HG02623 (cell line): ENCODE measurements around the gene THOC2.
"Not testable (repeated sequence)": the region's sequence is repeated elsewhere in the genome, so short reads cannot be mapped to it uniquely, and the experiment has no call there.

Experiments
- ATAC-seq: cut with Tn5 transposase; IDR thresholded peaks from one replicate; pipeline ENCODE4 v1.9.1; 2021; ENCODE audit warnings: moderate library complexity; ENCODE audit not compliant: unreplicated experiment

The THOC2 gene

GRCh38 chrX:123679733-123680460 lies 53.0 kb downstream of the THOC2 start:
- not testable (repeated sequence) for ATAC-seq

- no peak for ATAC-seq
Measured at GRCh38 chrX:123675154-123675553, 57.7 kb downstream of the THOC2 start.

- ATAC-seq: no peak
Measured at GRCh38 chrX:123673813-123674212, 59.0 kb downstream of the THOC2 start.

DNA sequence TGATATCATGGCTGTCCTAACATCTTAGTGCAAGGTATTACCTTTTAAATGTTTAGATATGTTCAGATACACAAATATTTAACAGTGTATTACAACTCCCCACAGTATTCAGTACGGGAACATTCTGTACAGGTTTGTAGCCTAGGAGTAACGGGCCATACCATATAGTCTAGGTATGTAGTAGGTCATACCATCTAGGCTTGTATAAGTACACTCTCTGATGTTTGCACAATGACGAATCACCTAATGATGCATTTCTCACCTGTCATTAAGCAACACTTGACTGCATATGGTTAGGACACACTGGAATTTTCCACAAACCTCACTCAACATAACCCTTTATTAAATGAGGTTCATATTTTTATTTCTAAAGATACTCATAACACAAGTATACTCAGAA lies 67.7 kb downstream of the THOC2 start:
- no peak for ATAC-seq

GRCh38 chrX:123664467-123665167 lies 68.2 kb downstream of the THOC2 start:
- ATAC-seq: not testable (repeated sequence)

DNA sequence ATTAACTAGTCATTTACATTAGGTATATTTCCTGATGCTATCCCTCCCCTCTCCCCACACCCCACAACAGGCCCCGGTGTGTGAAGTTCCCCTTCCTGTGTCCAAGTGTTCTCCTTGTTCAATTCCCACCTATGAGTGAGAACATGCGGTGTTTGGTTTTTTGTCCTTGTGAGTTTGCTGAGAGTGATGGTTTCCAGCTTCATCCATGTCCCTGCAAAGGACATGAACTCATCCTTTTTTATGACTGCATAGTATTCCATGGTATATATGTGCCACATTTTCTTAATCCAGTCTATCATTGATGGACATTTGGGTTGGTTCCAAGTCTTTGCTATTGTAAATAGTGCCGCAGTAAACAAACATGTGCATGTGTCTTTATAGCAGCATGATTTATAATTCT lies 69.1 kb downstream of the THOC2 start:
- ATAC-seq: not testable (repeated sequence)

DNA sequence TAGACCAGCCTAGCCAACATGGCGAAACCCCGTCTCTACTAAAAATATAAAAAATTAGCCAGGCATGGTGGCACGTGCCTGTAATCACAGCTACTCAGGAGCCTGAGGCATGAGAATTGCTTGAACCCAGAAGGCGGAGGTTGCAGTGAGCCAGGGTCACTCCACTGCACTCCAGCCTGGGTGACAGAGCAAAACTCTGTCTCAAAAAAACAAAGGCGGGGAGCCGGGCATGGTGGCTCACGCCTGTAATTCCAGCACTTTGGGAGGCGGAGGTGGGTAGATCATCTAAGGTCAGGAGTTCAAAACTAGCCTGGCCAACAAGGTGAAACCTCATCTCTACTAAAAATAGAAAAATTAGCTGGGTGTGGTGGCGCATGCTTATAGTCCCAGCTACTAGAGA lies 76.3 kb downstream of the THOC2 start:
- ATAC-seq: not testable (repeated sequence)

GRCh38 chrX:123648811-123649181 lies 84.1 kb downstream of the THOC2 start:
- not testable (repeated sequence) for ATAC-seq

DNA sequence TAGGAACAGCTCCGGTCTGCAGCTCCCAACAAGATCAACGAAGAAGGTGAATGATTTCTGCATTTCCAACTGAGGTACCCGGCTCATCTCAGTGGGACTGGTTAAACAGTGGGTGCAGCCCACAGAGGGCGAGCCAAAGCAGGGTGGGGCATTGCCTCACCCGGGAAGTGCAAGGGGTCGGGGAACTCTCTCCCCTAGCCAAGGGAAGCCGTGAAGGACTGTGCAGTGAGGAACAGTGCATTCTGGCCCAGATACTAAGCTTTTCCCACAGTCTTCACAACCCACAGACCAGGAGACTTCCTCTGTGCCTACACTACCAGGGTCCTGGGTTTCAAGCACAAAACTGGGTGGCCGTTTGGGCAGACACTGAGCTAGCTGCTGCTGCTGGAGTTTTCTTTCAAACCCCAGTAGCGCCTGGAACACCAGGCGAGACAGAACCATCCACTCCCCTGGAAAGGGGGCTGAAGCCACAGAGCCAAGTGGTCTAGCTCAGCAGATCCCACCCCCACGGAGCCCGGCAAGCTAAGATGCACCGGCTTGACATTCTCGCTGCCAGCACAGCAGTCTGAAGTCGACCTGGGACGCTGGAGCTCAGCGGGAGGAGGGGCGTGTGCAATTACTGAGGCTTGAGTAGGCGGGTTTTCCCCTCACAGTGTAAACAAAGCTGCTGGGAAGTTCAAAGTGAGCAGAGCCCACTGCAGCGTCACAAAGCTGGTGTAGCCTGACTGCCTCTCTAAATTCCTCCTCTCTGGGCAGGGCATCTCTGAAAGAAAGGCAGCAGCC lies 84.6 kb downstream of the THOC2 start:
- no peak for ATAC-seq

- ATAC-seq: no peak
Measured at GRCh38 chrX:123647244-123647643, 85.6 kb downstream of the THOC2 start.

- no peak for ATAC-seq
Measured at GRCh38 chrX:123629502-123629901, 103.3 kb downstream of the THOC2 start.

DNA sequence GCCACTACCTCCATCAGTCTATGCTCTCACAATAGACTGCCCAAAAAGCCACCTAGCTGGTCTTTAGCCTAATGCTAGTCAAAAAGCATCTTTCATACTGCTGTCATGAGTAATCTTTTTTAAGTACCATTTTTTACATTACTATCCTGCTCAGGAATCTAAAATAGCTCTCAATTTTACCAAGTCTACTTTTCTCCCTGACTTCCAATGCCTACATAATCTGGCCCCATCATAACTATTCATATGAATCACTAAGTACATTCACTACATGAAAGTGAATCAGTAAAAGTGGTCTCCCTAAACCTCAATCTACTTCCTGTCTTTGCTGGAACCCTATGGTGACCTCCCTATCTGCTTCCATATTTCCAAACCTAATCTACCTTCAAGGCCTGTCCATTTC lies 105.9 kb downstream of the THOC2 start:
- ATAC-seq: no peak

DNA sequence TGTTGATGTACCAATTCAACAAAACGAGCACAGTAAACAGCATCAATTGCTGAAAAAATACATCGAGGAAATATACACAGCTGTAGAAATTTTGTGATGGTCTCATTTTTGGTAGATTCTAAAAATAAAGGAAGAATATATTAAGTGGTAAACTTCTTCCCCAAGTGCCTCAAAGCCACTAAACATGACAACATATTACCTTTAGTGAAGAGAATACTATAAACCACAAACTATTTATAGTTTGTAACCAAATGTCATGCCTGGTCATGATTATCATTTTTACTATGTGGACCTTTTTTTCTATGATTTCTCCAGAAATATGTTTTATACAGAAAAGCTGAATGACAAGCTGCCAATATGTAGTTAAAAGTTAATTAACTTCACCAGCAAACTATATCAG lies 106.9 kb downstream of the THOC2 start:
- ATAC-seq: peak; percentile 47

DNA sequence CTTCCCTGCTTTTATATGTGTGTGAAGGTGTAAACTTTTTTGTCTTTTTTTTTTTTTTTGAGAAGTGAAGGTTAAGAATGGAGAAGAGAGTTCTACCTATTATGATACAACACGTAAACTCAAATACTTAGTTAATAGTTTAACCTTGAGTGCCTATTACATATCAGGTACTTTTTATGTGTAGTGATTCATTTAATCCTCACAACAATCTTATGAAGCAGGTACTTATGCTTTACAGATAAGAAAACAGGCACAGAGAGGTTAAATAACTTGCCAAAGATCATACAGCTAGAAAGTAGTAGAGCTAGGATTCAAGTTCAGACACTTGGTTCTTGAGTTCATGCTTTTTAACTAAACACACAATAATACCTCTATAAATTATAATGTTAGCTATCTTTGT lies 107.4 kb downstream of the THOC2 start:
- no peak for ATAC-seq

DNA sequence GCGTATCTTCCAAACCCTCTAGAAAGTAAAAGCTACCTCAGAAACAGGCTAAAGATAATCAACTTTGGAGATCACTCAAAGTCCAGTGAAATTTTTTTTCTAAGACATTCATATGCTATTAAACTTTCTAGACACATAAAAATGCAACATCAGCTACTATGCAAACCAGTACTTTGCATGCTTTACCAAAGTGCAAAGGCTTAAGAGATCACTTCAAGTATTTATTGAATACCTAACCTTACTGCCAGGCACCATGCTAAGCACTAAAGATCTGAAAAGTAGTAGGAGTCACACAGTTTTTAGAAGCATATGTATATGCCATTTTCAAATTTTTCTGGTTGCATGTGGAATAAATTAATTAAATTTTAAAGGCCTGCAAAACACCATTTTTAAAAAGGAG lies 115.8 kb downstream of the THOC2 start:
- no peak for ATAC-seq

DNA sequence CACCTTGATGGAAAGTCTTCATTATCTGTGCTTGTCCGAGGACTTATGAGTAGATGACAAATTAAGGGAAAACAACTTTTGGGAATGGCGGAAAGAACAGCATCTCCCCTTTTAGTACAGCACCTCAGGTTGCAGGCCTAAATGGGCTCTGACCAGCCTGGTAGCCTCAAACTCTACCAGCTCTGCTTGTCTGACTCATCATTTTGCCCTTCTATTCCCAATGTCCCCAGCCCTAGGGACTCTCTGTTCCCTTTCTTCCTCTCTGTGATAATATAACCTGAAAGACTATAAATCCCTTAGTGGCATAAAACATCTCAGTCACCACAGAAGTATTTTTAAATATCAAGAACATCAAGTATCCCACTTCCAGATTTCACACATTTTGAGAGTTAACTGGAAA lies 121.9 kb downstream of the THOC2 start:
- ATAC-seq: no peak

GRCh38 chrX:123607806-123608205 lies 125.0 kb downstream of the THOC2 start:
- ATAC-seq: no peak

- no peak for ATAC-seq
Measured at GRCh38 chrX:123607270-123607669, 125.6 kb downstream of the THOC2 start.

DNA sequence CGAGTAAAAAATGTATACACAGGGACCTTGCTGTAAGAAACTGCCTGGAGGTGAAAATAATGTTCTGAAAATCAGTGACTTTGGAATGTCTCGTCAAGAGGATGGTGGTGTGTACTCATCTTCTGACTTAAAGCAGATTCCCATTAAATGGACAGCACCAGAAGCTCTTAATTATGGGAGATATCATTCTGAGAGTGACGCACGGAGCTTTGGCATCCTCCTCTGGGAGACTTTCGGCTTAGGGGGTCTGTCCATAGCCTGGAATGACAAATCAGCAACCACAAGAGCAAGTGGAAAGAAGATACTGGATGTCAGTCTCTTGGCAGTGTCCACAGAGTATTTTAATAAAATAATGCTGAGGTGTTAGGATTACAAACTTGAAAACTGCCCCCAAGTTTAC lies 129.4 kb downstream of the THOC2 start:
- no peak for ATAC-seq

DNA sequence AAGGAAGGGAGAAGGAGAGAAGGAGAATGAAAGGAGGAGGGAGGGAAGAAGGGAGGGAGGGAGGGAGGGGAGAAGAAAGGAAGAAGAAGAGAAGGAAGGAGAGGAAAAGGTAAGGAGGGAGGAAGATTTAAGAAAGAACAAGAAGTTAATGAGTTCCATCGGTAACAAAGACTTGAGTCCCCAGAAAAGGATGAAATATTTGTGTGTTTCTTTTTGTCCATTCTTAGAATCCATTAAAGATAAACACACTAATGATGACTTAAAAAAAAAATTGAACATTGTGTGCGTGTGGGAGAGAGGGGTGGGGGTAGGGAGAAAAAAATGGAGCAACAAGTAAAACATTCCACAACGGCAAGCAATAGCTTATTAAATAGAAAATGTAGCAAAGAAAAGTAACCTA lies 131.4 kb downstream of the THOC2 start:
- ATAC-seq: no peak

DNA sequence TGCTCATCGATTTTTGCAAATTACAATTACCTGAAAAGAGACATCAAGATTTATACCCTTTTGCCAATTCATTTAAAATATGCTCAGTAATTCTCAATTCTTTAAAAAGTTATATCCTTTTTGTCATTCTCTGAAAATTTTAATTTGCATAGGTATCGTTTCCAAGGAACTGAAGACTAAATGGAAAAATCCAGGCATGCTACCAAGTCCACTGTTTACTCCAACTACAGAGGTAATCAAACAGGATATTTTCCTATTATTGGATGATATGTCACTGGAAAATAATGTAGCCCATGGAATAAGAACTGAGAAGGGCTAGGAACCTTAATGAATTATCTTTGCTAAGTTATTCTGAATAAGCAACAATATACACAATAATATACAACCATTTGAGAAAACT lies 132.7 kb downstream of the THOC2 start:
- ATAC-seq: no peak
